G401.6 (cell line): ENCODE measurements around the gene CBLN3.
"Not testable (repeated sequence)": the region's sequence is repeated elsewhere in the genome, so short reads cannot be mapped to it uniquely, and the experiment has no call there.

ENCODE experiments used
- FAIRE-seq: peaks from 2 replicates; lab custom pipeline; 2012; peaks lifted over from hg19 to GRCh38; lab: Jason Lieb, UNC

The CBLN3 gene

GRCh38 chr14:24429395-24430142, at the start of gene CBLN3, which contains the start of gene KHNYN:
TSS of gene CBLN3 (minus strand) at chr14:24429668. CDS start at chr14:24429054, 614 bp downstream.
TSS of gene KHNYN (plus strand) at chr14:24429954. CDS start at chr14:24430731, 777 bp downstream.
- FAIRE-seq = no peak

- FAIRE-seq = no peak
Observed at GRCh38 chr14:24475261-24475660, 45.8 kb upstream of the CBLN3 start.

GRCh38 chr14:24473211-24473610, 43.7 kb upstream of the CBLN3 start:
- no peak for FAIRE-seq

- FAIRE-seq = not testable (repeated sequence)
Observed at GRCh38 chr14:24470450-24470849, 41.0 kb upstream of the CBLN3 start.

GRCh38 chr14:24465805-24466204, 36.3 kb upstream of the CBLN3 start:
- no peak for FAIRE-seq

GRCh38 chr14:24465368-24465767, 35.9 kb upstream of the CBLN3 start:
- no peak for FAIRE-seq

- FAIRE-seq = no peak
Observed at GRCh38 chr14:24463884-24464785, 34.7 kb upstream of the CBLN3 start.

- no peak for FAIRE-seq
Observed at GRCh38 chr14:24463017-24463883, 33.8 kb upstream of the CBLN3 start.

GRCh38 chr14:24461336-24461735, 31.9 kb upstream of the CBLN3 start:
- no peak for FAIRE-seq

GRCh38 chr14:24459331-24459730, 29.9 kb upstream of the CBLN3 start:
- no peak for FAIRE-seq

GRCh38 chr14:24458736-24459135, 29.3 kb upstream of the CBLN3 start:
- FAIRE-seq = no peak

- FAIRE-seq = no peak
Observed at GRCh38 chr14:24456980-24457379, 27.5 kb upstream of the CBLN3 start.

- not testable (repeated sequence) for FAIRE-seq
Observed at GRCh38 chr14:24450828-24451227, 21.4 kb upstream of the CBLN3 start.

- FAIRE-seq = no peak
Observed at GRCh38 chr14:24443053-24443665, 13.7 kb upstream of the CBLN3 start.

GRCh38 chr14:24442240-24443052, 13.0 kb upstream of the CBLN3 start, which contains the start of gene SDR39U1:
TSS of gene SDR39U1 (minus strand) at chr14:24442776. CDS start at chr14:24442769, 7 bp downstream.
- FAIRE-seq = peak; percentile 98

- FAIRE-seq = no peak
Observed at GRCh38 chr14:24441904-24442239, 12.4 kb upstream of the CBLN3 start.

GRCh38 chr14:24441485-24441884, 12.0 kb upstream of the CBLN3 start:
- FAIRE-seq = no peak

- no peak for FAIRE-seq
Observed at GRCh38 chr14:24440606-24441399, 11.3 kb upstream of the CBLN3 start.

GRCh38 chr14:24439830-24440605, 10.6 kb upstream of the CBLN3 start:
- FAIRE-seq = no peak
